OCI-M2 (cell line): ENCODE results near the gene OR2W3.

ENCODE experiments used
- DNase-seq: peaks from one replicate; lab custom pipeline; 2025; ENCODE audit not compliant: unreplicated experiment; lab: John Stamatoyannopoulos, UW

OR2W3 gene

DNA sequence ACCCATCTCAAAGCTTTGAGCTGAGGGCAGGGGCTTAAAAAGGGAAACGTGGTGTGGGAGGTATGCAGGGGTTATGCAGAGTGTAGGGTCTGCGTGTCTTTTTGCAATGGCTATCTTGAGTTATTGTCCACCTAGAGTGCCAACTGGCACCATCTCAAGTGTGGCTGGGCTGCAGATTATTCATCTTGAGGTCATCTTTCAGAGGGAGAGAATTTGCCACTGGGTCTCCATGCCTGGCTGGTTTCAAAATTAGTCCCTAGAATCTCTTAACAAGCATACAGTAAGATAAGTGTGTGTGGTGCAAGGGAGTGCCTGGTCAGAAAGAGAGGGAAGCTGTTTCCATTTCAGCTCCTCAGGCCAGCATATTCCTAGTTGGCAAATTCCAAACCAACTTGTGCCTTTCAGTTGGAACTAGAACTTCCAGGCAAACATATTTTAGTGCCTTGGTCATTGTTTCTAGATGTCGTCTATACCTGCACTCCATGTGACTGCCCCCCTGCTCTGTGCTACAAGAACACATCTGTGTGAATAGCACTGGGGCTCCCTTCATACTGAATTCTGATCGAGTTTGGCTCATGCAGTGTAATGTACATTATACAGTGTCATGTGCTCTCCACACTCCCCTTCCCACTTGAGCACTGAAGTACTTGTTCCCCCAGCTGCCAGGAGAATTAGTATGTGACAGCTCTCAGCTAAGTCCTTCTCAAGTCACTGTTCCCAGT, 19.7 kb downstream of the OR2W3 start:
- no peak for DNase-seq

DNA sequence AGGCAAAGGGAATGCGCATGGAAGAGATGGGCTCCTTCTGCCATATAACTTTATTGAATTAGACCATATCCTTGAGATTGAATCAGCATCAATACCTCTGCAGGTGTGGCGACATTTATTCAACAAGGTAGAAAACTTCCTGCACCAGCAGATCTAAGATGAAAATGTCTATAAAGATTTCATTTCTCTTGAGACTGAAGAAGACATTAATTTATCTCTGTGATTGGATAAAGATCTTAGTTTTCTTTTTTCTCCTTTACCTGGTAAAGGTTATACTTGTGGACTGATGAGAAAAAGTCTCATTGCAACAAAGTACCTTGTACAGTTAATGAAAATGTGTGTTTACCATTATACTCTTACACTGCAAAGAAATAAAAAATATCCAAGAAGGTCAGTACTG, 24.6 kb downstream of the OR2W3 start, which contains the start of gene OR2T8:
Gene OR2T8 (plus strand): TSS at position 301 of the 400 bp plus-strand sequence. CDS start 766 bp downstream, outside the sequence.
- DNase-seq, result no peak

DNA sequence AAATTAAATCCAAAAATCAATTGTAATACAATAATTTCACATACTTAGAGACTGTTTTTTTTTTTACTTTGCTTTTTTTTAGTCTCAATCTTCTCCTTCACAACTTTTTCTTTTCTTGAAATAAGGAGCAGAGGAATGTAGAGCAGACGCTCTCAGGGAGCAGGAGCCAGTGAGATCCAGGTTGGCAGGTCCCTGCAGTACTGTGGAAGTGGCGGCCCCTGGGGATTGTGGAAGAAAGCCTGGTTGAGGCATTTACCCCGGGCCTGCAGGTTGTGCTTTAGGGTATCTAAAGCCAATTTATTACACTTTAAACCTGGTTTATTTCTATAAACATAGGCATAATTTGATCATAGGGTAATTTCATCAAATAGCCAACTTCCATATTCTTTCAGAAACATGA, 28.6 kb downstream of the OR2W3 start:
- DNase-seq, result no peak

DNA sequence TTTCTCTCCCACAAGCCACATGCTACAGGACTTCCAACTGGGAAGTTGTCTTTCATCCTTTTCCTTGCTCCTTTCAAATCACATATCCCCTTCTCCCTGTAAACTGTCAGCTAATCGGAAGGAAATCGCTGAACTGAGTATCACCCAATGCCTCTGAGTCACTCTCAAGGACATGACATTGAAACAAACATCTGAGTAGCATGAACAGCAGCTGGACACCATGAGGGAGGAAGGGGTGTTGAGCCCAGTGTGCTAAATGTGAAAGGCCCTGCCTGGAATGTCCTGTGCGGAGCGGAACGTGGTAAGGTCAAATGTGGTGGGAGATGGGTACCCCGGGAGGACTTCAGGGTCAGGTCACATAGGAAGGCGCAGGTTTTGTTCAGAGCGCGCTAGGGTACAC, 29.5 kb downstream of the OR2W3 start, which contains the start of gene OR2AJ1:
Gene OR2AJ1 (plus strand): TSS at position 22 of the 400 bp plus-strand sequence. CDS start 8,880 bp downstream, outside the sequence.
- DNase-seq, result no peak

DNA sequence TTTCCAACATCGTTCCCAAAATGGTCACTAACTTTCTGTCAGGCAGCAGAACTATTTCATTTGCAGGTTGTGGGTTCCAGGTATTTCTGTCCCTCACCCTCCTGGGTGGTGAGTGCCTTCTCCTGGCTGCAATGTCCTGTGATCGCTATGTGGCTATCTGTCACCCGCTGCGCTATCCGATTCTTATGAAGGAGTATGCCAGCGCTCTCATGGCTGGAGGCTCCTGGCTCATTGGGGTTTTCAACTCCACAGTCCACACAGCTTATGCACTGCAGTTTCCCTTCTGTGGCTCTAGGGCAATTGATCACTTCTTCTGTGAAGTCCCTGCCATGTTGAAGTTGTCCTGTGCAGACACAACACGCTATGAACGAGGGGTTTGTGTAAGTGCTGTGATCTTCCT, 38.6 kb downstream of the OR2W3 start:
- DNase-seq, result no peak

DNA sequence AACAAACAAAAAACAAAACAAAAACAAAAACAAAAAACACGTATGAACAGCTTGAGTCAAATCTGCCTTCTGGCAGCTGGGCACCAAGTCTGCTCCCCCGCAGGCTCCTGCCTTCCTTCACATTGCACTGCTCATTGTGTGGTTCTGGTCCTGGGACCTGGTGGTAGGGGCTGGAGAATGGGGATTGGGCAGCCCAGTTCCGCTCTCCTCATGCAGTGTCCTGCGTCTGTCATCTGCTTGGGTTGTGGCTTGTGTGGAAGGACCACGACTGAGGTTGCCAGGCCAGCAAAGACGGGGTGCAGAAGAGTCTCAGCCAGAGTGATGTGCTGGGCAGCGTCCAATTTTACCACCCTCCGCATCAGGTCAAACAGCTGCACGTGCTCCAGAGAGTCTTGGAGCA, 40.4 kb downstream of the OR2W3 start:
- DNase-seq, result no peak

DNA sequence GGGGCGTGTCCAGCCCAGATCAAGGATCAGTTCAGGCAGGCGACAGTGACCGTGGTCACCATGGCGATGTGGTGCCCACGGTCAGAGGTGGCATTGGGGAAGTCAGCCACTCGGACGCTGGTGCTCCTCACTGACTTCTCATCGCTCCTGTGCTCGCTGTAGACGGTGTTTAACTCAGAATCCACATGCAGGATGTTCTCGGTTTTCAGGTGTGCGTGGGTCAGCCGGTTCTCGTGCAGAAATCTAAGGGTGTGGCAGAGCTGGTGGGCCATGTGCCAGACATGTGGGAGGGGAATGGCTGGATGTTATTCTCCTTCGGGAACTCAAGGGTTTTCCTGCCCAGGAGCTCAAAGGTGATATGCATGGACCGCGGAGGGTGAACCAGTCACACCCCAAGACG, 41.0 kb downstream of the OR2W3 start:
- no peak for DNase-seq

DNA sequence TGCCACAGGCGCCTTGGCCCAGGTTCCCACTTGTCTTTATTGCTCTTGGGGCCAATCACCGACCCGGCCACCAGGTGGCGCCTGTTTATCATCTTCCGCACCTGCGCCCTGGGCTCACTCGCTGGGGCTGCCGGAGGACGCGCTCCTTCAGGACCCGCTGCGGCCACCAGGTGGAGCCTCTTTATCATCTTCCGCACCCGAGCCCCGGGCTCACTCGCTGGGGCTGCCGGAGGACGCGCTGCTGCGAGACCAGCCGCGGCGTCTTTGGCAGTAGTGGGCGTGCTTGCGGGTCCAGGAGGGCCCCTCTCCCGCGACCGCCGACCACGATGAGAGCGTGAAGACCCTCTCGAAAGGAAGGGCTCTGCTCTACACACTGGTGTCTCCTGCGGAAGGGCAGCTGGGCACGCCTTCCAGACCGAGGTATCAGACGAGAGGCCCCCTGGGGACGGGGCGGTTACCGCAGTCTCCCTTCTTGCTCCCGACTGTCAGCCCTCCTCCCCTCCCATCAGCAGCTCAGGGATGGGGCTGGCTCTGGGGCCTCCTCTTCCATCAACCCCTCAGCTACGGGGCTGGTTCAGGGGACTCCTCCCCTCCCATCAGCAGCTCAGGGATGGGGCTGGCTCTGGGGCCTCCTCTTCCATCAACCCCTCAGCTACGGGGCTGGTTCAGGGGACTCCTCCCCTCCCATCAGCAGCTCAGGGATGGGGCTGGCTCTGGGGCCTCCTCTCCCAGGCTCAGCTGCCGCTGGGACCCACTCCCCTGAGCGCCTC, 41.8 kb downstream of the OR2W3 start:
- DNase-seq, result peak; percentile 71

DNA sequence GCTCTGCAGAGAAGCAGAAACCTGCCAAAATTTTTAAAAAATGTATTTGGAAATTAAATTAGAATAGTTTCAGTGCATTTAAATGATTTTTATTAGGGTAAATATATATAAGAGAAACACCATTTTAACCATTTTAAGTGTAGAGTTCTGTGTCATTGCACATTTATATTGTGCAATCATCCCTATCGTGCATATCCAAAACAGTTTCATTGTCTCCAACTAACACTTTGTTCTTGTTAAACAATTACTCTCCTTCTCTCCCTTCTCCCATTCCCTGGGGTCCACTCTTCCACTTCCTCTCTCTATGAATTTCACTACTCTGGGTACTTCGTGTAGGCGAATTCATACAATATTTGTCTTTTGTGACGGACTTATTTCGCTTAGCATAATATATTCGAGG, 47.2 kb downstream of the OR2W3 start:
- DNase-seq, result no peak
